DMS53 treated with DMSO at 0.1 percent for 48 hours (cell line): ENCODE results near the gene AIF1.

Experiments
- DNase-seq: peaks from one replicate; lab custom pipeline; 2025; ENCODE audit not compliant: unreplicated experiment; lab: John Stamatoyannopoulos, UW

Gene AIF1

GRCh38 chr6:31620586-31621319 is 5.7 kb downstream of the AIF1 start, which contains the start of gene PRRC2A:
PRRC2A (plus strand) TSS chr6:31620715; CDS start chr6:31622790, 2,075 bp downstream.
- DNase-seq, result peak; percentile 35

GRCh38 chr6:31621320-31621939 is 6.4 kb downstream of the AIF1 start:
- DNase-seq, result no peak

DNA sequence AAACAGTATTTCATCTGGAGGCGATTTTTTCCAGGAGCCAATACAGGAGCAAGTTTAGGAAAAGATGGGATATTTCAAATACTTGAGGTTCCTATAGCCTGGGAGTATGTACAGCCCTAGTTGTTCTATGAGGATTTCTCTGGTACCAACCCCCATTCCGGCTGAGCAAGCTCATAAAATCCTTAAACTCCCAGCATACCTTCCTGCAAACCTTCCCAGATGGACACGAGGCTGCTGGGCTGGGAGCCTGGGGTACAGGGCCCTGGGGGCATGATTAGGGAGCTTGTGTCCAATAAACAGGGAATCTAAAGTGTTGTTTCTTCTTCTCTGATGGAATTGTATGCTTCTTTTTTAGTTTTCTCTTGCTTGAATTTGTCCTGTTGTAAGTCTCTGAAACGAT is 7.0 kb downstream of the AIF1 start:
- DNase-seq, result no peak

- no peak for DNase-seq
Observed at GRCh38 chr6:31622684-31623091, 7.7 kb downstream of the AIF1 start.

- DNase-seq, result no peak
Observed at GRCh38 chr6:31624070-31624469, 9.0 kb downstream of the AIF1 start.

DNA sequence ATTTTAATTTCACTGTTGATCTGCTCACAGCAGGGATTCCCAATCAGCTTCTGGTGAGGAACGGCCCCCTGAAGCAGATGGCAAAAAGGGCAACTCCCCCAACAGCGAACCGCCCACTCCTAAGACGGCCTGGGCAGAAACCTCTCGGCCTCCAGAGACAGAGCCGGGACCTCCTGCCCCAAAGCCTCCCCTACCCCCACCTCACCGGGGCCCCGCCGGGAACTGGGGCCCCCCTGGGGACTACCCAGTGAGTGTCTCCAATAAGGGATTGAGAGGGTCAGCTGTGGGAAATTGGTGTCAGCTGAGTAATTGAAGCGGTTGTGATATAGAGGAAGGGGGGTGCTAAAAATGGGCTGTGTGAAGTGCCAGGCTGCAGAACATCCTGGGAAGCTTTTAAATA is 11.9 kb downstream of the AIF1 start:
- no peak for DNase-seq

DNA sequence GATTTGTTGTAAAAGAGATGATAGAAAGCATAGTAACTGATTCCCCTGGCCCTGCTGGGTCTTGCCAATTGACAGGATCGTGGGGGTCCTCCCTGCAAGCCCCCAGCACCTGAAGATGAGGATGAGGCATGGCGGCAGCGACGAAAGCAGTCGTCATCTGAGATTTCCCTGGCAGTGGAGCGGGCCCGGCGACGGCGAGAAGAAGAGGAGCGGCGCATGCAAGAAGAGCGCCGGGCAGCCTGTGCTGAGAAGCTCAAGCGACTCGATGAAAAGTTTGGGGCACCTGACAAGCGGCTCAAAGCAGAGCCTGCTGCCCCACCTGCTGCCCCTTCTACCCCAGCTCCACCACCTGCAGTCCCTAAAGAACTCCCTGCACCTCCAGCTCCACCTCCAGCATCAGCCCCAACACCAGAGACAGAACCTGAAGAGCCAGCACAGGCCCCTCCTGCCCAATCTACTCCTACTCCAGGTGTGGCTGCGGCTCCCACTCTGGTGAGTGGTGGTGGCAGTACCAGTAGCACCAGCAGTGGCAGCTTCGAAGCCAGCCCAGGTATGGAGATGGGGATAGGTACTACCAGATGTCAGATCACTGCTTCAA is 12.8 kb downstream of the AIF1 start:
- DNase-seq, result no peak

DNA sequence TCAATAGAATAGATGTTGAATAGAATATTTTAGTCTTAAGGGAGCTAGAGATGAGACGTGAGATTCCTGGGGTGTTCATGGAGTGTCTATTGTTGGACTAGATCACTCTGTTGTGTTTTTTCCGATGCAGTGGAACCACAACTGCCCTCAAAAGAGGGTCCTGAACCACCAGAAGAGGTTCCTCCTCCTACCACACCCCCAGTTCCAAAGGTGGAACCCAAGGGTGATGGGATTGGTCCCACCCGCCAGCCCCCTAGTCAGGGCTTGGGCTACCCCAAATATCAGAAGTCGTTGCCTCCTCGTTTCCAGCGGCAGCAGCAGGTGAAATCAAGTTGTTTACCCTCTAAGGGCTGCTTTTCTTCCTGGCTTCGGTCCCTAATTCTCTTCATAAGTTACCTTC is 14.0 kb downstream of the AIF1 start:
- DNase-seq, result no peak

DNA sequence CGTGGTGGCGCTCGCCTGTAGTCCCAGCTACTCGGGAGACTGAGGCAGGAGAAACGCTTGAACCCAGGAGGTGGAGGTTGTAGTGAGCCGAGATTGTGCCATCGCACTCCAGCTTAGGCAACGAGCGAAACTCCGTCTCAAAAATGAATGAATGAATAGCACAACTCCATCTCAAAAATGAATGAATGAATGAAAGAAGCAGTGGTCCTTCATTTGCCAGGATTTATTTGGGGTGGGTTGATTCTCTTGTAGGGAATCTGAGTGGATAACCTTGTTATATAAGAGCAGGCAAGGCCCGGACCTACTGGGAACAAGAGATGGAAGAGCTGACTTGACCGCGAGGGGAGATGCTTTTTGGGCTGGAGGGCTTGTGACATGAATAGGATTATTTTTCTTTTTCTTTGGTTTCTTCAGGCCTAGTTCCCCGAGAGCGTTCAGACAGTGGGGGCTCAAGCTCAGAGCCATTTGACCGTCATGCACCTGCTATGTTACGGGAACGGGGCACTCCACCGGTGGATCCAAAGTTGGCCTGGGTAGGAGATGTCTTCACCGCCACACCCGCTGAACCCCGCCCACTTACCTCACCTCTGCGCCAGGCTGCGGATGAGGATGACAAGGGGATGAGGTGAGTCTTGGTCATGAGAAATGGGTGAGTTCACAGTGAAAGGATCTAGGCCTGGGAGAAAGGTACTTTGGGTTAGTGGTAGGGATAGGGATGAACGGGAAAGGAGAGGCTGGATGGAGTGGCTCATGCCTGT is 15.3 kb downstream of the AIF1 start:
- DNase-seq, result no peak

DNA sequence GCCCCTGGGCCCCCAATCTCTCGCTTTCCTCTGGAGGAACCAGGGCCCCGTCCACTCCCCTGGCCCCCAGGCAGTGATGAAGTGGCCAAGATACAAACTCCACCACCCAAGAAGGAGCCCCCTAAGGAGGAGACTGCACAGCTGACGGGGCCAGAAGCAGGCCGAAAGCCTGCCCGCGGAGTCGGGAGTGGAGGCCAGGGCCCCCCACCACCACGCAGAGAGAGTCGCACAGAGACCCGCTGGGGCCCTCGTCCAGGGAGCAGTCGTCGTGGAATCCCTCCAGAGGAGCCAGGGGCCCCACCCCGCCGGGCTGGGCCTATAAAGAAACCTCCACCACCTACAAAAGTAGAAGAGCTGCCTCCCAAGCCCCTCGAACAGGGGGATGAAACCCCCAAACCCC is 16.2 kb downstream of the AIF1 start:
- no peak for DNase-seq

- no peak for DNase-seq
Observed at GRCh38 chr6:31631681-31632278, 16.7 kb downstream of the AIF1 start.

DNA sequence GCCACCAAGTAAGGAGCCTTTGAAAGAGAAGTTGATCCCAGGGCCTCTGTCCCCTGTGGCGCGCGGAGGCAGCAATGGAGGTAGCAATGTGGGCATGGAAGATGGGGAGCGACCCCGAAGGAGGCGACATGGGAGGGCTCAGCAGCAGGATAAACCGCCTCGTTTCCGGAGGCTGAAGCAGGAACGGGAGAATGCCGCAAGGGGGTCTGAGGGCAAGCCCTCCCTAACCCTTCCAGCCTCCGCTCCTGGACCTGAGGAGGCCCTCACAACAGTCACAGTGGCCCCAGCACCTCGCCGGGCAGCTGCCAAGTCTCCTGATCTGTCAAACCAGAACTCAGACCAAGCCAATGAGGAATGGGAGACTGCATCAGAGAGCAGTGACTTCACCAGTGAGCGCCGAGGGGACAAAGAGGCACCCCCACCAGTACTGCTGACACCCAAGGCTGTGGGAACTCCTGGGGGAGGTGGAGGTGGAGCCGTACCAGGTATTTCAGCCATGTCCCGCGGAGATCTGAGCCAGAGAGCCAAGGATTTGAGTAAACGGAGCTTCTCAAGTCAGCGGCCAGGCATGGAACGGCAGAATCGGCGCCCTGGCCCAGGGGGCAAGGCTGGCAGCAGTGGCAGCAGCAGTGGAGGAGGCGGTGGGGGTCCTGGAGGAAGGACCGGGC is 17.4 kb downstream of the AIF1 start:
- no peak for DNase-seq

- DNase-seq, result no peak
Observed at GRCh38 chr6:31633447-31633846, 18.4 kb downstream of the AIF1 start.

DNA sequence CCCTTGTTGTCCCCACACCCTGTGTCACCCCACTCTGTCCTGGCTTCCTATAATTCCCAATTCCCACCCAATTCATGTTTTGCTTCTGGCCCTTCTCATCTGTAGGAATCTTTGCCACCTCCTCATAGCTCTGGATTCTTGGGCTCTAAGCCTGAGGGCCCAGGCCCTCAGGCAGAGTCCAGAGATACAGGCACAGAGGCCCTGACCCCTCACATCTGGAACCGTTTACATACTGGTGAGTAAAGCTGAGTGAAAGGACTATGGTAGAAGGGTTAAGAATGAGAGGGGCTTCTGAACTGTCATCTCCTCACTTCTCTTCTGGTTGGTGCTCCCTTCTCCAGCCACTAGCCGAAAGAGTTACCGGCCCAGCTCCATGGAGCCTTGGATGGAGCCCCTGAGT is 19.1 kb downstream of the AIF1 start:
- no peak for DNase-seq

DNA sequence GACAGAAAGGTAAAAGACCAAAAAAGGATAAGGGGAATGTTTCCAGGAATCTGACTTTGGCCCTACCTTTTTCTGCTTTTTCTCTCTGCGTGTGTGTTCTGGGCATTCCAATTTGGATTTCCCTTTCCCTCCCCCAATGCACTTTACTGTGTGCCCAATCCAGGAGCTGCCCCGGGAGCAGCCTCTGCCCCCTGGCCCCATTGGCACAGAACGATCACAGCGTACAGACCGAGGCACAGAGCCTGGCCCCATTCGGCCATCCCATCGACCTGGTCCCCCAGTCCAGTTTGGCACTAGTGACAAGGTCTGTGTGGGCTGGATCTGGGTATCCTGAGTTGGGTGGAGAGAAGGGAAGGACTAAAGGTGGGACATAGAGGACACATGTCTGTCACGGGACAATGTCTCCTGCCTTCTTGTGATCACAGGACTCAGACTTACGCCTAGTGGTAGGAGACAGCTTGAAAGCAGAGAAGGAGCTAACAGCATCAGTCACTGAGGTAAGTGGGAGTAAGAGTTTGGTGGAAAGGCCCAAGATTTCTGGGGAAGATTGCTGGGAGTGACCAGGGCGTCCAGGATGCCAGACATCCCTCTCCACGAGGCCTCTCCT is 20.0 kb downstream of the AIF1 start:
- no peak for DNase-seq

DNA sequence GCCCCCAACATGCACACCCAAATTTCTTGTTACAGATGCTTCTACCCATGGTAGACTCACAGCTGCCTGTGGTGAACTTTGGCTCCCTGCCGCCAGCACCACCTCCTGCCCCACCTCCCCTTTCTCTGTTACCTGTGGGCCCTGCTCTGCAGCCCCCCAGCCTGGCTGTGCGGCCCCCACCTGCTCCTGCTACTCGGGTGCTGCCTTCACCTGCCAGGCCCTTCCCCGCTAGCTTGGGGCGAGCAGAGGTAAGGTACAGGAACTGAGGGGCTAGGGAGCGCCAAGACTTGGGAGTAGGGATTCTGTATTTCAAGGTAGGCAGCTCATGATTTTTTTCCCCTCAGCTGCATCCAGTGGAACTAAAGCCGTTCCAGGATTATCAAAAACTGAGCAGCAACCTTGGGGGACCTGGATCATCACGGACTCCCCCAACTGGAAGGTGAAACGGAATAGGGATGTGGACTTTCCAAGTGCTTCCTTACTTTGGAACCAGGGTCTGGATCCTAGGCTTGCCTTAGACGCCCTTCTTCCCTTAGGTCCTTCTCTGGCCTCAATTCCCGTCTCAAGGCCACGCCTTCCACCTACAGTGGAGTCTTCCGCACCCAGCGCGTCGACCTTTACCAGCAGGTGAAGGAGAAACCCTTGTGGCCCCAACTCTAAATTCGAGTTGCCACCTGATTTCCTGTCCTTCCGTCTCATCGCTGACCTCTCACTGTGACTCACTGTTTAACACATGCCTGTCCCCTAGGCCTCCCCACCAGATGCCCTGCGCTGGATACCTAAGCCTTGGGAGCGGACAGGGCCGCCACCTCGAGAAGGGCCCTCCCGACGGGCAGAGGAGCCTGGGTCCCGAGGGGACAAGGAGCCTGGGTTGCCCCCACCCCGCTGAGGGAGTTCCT is 21.9 kb downstream of the AIF1 start:
- no peak for DNase-seq

- no peak for DNase-seq
Observed at GRCh38 chr6:31639043-31639442, 24.0 kb downstream of the AIF1 start.

GRCh38 chr6:31639449-31639861 is 24.4 kb downstream of the AIF1 start:
- no peak for DNase-seq

DNA sequence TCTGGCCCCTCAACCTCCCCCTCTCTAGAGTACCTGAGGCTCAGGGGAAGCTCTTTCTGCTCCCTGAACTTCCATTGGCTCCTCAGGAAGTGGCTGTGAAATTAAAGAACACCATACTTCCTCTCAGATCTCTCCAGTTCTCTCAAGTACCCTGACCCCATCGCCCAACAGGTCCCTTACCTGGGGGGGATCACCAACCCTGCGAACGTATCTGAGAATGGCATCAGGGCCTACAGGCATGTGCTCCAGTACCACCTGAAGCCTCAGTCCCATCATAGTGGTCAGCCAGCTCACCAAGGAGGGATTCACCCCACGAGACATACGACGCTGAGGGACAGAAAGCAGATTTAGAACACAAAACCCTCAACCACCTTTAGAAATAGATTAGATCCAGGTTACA is 25.6 kb downstream of the AIF1 start:
- DNase-seq, result no peak
